NCI-H187 (cell line): ENCODE measurements around the gene HELT.
"Not testable (repeated sequence)": the region's sequence is repeated elsewhere in the genome, so short reads cannot be mapped to it uniquely, and the experiment has no call there.

ENCODE experiments used
- DNase-seq, 2 experiments: peaks; one replicate each; lab custom pipeline; 2025; lab: John Stamatoyannopoulos, UW

The HELT gene

DNA sequence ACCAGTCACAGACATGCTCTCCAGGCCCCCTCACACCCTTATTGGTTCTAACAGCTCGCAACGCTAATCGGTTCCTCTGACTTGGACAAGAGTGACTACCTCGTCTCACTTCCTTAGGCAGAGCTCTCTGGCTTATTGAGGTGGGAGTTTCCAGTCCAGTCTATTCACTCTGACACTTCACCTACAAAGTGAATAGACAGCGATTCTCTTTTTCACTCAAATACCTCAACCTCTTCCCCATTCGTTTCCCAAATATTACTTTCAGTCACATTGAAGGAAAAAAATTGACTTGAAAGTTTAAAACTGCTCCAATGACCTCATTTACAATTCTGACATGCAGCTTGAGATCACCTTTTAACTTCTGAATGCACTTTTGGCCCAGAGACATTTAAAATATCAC lies 17.7 kb downstream of the HELT start:
- no peak for DNase-seq

DNA sequence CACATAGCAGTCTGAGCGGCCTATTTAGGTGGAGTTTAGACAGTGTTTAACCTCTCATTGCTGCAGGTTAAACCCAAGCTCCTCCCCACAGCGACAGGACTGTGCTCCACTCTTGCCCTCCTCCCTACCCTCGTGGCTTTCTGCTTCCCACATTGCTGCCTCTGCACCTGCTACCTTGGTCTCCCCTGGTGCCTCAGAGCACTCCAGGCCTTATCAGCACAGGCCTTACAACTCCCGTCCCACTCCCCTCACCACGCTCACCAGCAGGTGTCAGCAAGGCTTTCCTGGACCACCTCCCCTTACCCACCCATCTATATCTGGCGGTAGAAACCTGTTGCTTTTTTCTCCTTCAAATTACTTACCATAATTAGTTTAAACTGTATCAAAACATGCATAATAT lies 18.6 kb downstream of the HELT start:
- DNase-seq: no peak

DNA sequence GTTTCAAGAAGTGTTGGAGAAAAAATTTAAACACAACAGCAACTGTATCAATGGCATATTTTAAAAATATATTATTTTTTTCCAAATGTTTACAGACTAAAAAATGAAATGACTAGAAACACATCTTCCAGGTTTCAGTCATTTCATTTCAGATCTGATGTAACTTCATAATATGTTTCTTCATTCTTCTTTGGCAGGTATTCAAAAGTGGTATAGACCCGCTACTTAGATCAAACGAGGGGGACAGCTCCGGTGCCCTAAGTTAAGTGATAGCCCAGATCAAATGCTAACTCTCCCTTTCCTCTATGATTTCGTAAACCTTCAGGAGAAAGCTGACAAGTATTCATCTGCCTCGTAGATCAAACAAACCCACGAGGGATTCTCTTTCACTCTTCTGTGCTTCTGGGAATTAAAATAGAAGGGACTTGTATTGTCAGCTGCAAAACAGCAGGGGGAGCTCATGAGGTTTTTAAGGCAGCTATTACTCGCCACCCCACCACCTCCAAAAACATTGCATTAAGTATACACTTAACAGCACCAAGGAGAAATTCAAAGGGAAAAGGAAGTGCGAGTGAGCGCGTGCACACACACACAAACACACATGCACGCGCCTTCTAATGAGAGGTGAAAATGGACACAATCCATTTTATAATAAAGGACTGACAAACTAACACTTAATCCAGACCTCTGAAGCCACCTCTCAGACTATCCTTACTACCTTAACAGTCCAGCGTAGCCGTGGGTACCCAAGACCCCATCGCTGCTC lies 21.4 kb downstream of the HELT start:
- peak in 1 of 2 experiments; percentile 6 for DNase-seq

DNA sequence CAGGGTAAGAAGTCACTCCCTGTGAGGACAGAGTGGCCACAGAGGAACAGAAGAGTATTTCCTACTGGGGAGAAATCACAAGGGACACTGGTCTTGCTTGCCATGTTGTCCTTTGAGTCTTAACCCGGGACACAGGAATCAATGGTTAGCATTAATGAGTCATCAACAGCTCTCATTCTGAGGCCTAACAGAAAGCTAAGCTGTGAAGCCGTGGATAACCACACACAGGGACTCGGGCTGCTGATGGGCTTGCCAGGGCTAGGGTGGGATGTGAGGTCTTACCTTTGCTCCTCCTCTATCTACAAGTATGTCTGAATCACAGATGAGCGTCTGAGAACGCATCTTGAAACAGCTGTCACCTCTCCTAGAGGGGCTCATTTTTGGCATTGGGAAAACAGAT lies 22.2 kb downstream of the HELT start:
- no peak for DNase-seq

DNA sequence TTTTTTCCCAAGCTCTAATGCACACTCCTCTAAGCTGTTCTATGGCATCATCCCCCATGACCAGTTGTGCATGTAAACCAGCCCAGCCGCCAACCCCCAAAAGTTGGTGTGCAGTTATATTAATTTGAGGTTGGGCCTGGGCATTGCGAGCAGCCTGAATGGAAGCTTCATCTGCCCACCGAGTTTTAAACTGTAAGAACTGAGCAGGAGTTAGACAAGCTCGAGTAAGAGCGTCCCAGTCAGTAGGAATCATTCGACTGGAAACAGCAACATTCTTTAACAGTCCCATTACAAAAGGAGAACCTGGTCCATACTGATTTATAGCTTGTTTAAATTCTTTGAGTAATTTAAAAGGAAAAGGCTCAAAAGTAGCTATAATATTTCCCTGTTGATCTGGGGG lies 32.0 kb downstream of the HELT start:
- DNase-seq: not testable (repeated sequence)

DNA sequence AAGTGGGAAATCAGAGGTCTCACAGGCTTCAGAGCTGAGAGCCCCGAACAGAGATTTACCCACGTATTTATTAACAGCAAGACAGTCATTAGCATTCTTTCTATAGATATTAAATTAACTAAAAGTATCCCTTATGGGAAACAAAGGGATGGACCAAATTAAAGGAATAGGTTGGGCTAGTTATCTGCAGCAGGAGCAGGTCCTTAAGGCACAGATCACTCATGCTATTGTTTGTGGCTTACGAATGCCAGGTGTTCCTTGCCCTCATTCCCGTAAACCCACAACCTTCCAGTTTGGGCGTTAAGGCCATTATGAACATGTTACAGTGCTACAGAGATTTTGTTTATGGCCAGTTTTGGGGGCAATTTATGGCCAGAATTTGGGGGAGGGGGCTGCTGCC lies 33.0 kb downstream of the HELT start:
- not testable (repeated sequence) for DNase-seq

DNA sequence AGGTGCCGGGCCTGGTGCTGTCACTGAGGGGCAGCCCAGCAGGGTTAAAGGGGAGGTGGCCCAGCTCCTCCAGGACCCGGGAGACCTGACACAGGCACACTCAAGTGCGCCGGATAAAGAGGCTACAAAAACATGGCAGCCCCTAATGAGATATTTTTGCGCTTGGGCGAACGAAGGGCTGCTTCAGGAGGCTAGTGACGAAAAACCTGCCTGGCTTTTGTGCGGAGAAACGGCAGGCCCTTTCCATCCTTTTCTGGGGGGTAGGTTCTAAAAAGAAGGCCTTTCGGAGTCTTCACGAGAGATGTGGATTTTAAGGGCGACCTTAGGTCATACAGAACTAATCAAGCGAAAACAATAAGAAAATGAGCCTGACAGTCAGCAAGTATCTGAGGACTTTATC lies 35.5 kb downstream of the HELT start:
- DNase-seq: no peak

DNA sequence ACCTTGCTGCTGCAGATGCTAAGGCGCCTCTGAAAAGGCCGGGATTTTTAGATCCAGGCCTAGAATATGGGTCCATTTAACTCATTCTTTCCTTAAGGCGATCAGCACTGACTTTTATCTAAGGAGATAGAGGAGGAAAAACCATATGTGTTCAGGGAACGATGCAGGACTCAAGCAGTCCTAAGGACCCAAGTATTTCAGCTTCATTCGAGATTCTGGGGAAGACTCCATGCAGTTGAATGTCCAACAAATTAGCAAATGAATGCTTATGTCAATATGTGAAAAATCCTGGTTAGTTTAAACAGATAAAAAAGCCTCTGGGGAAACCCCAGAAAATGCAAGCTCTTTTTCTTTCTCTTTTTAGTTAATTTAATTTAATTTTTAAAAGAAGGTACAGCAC lies 36.0 kb downstream of the HELT start:
- DNase-seq: no peak

DNA sequence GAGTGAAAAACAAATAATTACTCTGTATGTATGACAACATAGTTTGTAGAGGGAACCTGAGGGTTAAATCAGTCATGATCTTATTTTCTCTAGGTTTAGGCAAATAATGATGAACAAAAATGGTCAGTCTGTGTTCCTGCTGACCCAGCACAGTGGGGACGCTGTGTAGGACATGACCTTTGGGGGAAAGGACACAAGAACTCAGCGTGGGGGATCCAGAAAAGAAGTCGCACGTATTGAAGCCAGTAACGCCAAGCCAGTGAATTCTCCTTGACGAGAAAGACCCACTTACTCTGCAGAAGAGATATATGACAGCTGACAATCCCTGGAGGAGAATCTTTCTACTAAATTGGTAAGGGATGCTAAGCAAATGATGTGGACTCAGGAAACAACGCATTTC lies 36.6 kb downstream of the HELT start:
- no peak for DNase-seq

DNA sequence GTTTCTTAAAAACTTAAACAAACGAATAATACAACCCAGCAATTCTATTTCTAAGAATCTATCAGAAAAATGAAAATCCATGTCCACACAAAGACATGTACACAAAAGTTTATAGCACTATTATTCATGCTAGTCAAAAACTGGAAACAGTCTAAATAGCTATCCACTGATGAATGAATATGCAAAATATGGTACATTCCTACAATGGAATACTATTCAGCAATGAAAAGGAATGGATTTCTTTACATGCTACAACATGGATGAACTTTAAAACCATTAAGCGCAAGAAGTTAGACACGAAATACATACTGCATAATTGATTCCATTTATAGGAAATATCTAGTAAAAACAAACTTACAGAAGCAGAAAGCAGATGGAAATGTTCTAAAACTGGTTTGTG lies 43.3 kb downstream of the HELT start:
- no peak for DNase-seq

DNA sequence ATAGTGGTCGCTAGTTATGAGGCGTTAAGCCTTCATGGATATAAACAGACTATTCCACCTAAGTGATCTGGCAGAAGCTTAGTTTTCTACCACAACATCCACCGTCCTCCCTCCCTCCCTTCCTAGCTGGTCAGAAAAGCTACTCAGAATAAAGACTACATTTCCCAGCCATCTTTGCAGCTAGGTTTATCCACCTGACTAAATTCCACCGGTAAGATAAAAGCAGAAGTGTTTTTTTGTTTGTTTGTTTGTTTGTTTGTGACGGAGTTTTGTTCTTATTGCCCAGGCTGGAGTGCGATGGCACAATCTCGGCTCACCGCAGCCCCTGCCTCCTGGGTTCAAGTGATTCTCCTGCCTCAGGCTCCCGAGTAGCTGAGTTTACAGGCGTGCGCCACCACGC lies 44.3 kb downstream of the HELT start:
- no peak for DNase-seq

DNA sequence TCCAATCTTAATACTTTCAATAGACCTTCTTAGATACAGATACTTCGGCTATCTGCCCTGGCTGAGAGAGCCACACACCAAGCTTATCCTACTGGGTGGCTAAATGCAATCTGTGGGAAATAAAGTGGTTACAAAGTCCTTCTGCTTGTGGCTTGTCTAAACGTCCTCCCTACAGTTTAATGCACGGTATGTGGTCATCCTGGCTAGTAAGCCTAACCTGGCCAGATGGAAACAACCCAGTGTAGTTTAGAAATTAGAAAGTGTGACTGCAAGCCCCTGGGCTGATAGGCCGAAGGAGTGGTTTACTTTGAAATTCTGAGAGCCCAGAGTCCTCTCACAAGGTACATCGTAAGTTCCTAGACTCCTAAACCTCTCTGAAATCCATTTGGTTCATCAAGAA lies 47.9 kb downstream of the HELT start:
- no peak for DNase-seq

DNA sequence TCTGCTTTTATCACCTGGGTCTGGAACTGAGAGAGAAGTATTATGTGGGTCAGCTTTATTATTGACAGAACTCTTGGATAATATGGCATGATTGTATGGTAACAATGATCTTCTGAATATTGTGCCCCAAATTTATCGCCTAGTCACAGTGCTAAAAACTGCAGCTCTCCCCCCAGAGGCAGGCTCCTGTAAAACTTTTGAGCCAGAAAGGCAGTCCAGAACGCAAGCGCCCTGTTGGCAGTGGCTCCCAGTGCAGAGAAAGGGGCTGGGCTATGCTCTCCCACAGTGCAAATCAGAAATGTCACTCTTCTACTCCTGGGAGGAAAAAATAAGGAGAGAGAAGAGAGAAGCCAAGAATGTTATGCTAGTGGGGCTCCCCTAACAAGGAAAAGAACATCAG lies 50.5 kb downstream of the HELT start:
- DNase-seq: no peak
